Activated T-helper 2 cell treated with anti-CD3 and anti-CD28 coated beads, Interferon-gamma antibody, Interleukin-2, Interleukin-4, amounts not matched to agents 10 μg/mL and 5 μg/mL and 100 μg/mL, durations not matched to agents 14 hours and 24 hours and 36 hours (primary cell): ENCODE measurements around the gene DOC2A. TPM values are rescaled to one million over a fixed set of nuclear protein-coding genes. Genes with fewer than 3 reads are reported as not detected.

ENCODE experiments used
- DNase-seq: peaks from one replicate; pipeline ENCODE4 v3.0.0; 2021; ENCODE audit warnings: low spot score
- H3K27ac Mint-ChIP-seq: one replicate; pipeline ENCODE4 v1.8.0; 2021; ENCODE audit warnings: mixed read lengths
- H3K27me3 Mint-ChIP-seq: one replicate; pipeline ENCODE4 v1.8.0; 2021; ENCODE audit warnings: low read depth, mixed read lengths
- H3K36me3 Mint-ChIP-seq: one replicate; pipeline ENCODE4 v1.8.0; 2021; ENCODE audit warnings: low read depth, mixed read lengths
- H3K4me1 Mint-ChIP-seq: one replicate; pipeline ENCODE4 v1.8.0; 2021; ENCODE audit warnings: low read depth, mixed read lengths
- H3K4me3 Mint-ChIP-seq: one replicate; pipeline ENCODE4 v1.8.0; 2021; ENCODE audit warnings: low read depth, mild to moderate bottlenecking, moderate library complexity, mixed read lengths
- H3K9me3 Mint-ChIP-seq: one replicate; pipeline ENCODE4 v1.8.0; 2021; ENCODE audit warnings: mixed read lengths
- intact Hi-C: fragments of 100-400 bp; cut with micrococcal nuclease; formaldehyde crosslinking; loops from one replicate; pipeline ENCODE4 v1.15.1; 2023
- total RNA-seq: library from RNA; stranded (reverse); gene quantifications from 2 replicates; pipeline ENCODE4 v1.2.3, GENCODE V29; 2022

DOC2A gene
- total RNA-seq, 1 donor from 2014 or later = 0.87 TPM

GRCh38 chr16:29995911-29996765, 14.7 kb downstream of the DOC2A start, which contains the start of gene INO80E:
INO80E (plus strand) TSS chr16:29996241; CDS start chr16:29996311, 70 bp downstream.
- Mint-ChIP-seq H3K27me3 (no peaks in the 10 kb centered on the region), H3K36me3 (peaks cover 66% of the 10 kb centered on the region), H3K9me3 (no peaks in the 10 kb centered on the region), H3K4me1 (peaks cover 22% of the 10 kb centered on the region), H3K27ac (peak within 1 kb of the TSS; percentile 96), H3K4me3 (peak within 1 kb of the TSS; percentile 98)
- DNase-seq = peak; percentile 99
- intact Hi-C loops = loop anchor here (10.0 kb wide), 1 partner anchor 131 kb away; the partner anchor contains the start of gene CDIPT

GRCh38 chr16:29995324-29995910, 15.4 kb downstream of the DOC2A start, which contains the start of gene HIRIP3:
HIRIP3 (minus strand) TSS chr16:29995617; CDS start chr16:29995605, 12 bp downstream.
- Mint-ChIP-seq H3K27me3 (no peaks in the 10 kb centered on the region), H3K27ac (peak within 1 kb of the TSS; percentile 96), H3K4me1 (peaks cover 22% of the 10 kb centered on the region), H3K9me3 (no peaks in the 10 kb centered on the region), H3K4me3 (peak within 1 kb of the TSS; percentile 98), H3K36me3 (peaks cover 69% of the 10 kb centered on the region)
- DNase-seq = peak; percentile 86
- intact Hi-C loops = loop anchor here (10.0 kb wide), 1 partner anchor 131 kb away; the partner anchor contains the start of gene CDIPT

GRCh38 chr16:29994600-29995323, 16.1 kb downstream of the DOC2A start:
- peak overlapping the region; percentile 98 for H3K4me3 Mint-ChIP-seq
- H3K9me3 Mint-ChIP-seq = no peaks in the 10 kb centered on the region
- peaks cover 22% of the 10 kb centered on the region for H3K4me1 Mint-ChIP-seq
- intact Hi-C loops = loop anchor here (10.0 kb wide), 1 partner anchor 130 kb away; the partner anchor contains the start of gene CDIPT
- peaks cover 71% of the 10 kb centered on the region for H3K36me3 Mint-ChIP-seq
- H3K27ac Mint-ChIP-seq = peak overlapping the region; percentile 96
- DNase-seq = no peak
- no peaks in the 10 kb centered on the region for H3K27me3 Mint-ChIP-seq

GRCh38 chr16:29993903-29994599, 16.8 kb downstream of the DOC2A start:
- Mint-ChIP-seq H3K4me1 (peaks cover 22% of the 10 kb centered on the region), H3K27ac (peak overlapping the region; percentile 25), H3K27me3 (no peaks in the 10 kb centered on the region), H3K36me3 (peaks cover 70% of the 10 kb centered on the region), H3K9me3 (no peaks in the 10 kb centered on the region), H3K4me3 (peak overlapping the region; percentile 98)
- intact Hi-C loops = loop anchor here (10.0 kb wide), 1 partner anchor 129 kb away; the partner anchor contains the start of gene CDIPT
- DNase-seq = no peak

GRCh38 chr16:29993191-29993902, 17.5 kb downstream of the DOC2A start:
- Mint-ChIP-seq H3K4me3 (peak overlapping the region; percentile 98), H3K4me1 (peaks cover 20% of the 10 kb centered on the region), H3K27ac (no peak overlapping the region), H3K9me3 (no peaks in the 10 kb centered on the region), H3K27me3 (no peaks in the 10 kb centered on the region), H3K36me3 (peaks cover 70% of the 10 kb centered on the region)
- intact Hi-C loops = loop anchor here (10.0 kb wide), 1 partner anchor 129 kb away; the partner anchor contains the start of gene CDIPT
- no peak for DNase-seq

GRCh38 chr16:29992344-29992967, 18.4 kb downstream of the DOC2A start:
- DNase-seq = no peak
- intact Hi-C loops = loop anchor here (10.0 kb wide), 1 partner anchor 128 kb away; the partner anchor contains the start of gene CDIPT
- Mint-ChIP-seq H3K27ac (no peak overlapping the region), H3K27me3 (no peaks in the 10 kb centered on the region), H3K4me1 (peaks cover 18% of the 10 kb centered on the region), H3K36me3 (peaks cover 67% of the 10 kb centered on the region), H3K9me3 (no peaks in the 10 kb centered on the region), H3K4me3 (no peak overlapping the region)

- Mint-ChIP-seq H3K36me3 (peaks cover 64% of the 10 kb centered on the region), H3K4me3 (no peak overlapping the region), H3K27me3 (no peaks in the 10 kb centered on the region), H3K4me1 (peaks cover 13% of the 10 kb centered on the region), H3K9me3 (no peaks in the 10 kb centered on the region), H3K27ac (no peak overlapping the region)
- no peak for DNase-seq
- intact Hi-C loops = loop anchor here (10.0 kb wide), 1 partner anchor 127 kb away; the partner anchor contains the start of gene CDIPT
Measured at GRCh38 chr16:29991571-29991904, 19.3 kb downstream of the DOC2A start.

- no peak overlapping the region for H3K27ac Mint-ChIP-seq
- no peak overlapping the region for H3K4me3 Mint-ChIP-seq
- no peaks in the 10 kb centered on the region for H3K27me3 Mint-ChIP-seq
- peaks cover 63% of the 10 kb centered on the region for H3K36me3 Mint-ChIP-seq
- DNase-seq = no peak
- H3K9me3 Mint-ChIP-seq = no peaks in the 10 kb centered on the region
- intact Hi-C loops = loop anchor here (10.0 kb wide), 1 partner anchor 126 kb away; the partner anchor contains the start of gene CDIPT
- H3K4me1 Mint-ChIP-seq = peaks cover 13% of the 10 kb centered on the region
Measured at GRCh38 chr16:29990883-29991570, 19.8 kb downstream of the DOC2A start.

- intact Hi-C loops = loop anchor here (10.0 kb wide), 1 partner anchor 125 kb away; the partner anchor contains the start of gene CDIPT
Measured at GRCh38 chr16:29990034-29990433, 20.8 kb downstream of the DOC2A start.

GRCh38 chr16:29989111-29989858, 21.5 kb downstream of the DOC2A start:
- Mint-ChIP-seq H3K27me3 (no peaks in the 10 kb centered on the region), H3K27ac (no peak overlapping the region), H3K9me3 (no peaks in the 10 kb centered on the region), H3K4me3 (no peak overlapping the region), H3K36me3 (peaks cover 69% of the 10 kb centered on the region), H3K4me1 (peaks cover 5% of the 10 kb centered on the region)
- intact Hi-C loops = no loop called here
- no peak for DNase-seq

More at GRCh38 chr16:29990034-29990433, 20.8 kb downstream of the DOC2A start:
- Mint-ChIP-seq H3K27me3 (no peaks in the 10 kb centered on the region), H3K36me3 (peaks cover 69% of the 10 kb centered on the region), H3K9me3 (no peaks in the 10 kb centered on the region), H3K4me1 (peaks cover 13% of the 10 kb centered on the region), H3K27ac (no peak overlapping the region), H3K4me3 (no peak overlapping the region)
- no peak for DNase-seq
